GM12892 (cell line): ENCODE measurements around the gene ZNF668.

Experiments
- DNase-seq: peaks from one replicate; pipeline ENCODE4 v3.0.0; 2011; ENCODE audit not compliant: insufficient read length
- FAIRE-seq: peaks from 2 replicates; lab custom pipeline; 2011; peaks lifted over from hg19 to GRCh38; lab: Jason Lieb, UNC
- POLR2A ChIP-seq: IDR thresholded peaks from 2 replicates; pipeline ENCODE4 v1.6.1; 2011; ENCODE audit warnings: low read depth, low read length, control low read depth
- POLR2AphosphoS5 ChIP-seq: IDR thresholded peaks from 2 replicates; pipeline ENCODE4 v1.6.1; 2011; ENCODE audit warnings: low read depth, low read length, control low read depth
- TAF1 ChIP-seq: IDR thresholded peaks from 2 replicates; pipeline ENCODE4 v1.6.1; 2011; ENCODE audit warnings: low read depth, mild to moderate bottlenecking, control low read depth, low read length, borderline replicate concordance

The ZNF668 gene

GRCh38 chr16:31085873-31086628, 12.0 kb upstream of the ZNF668 start:
- TF ChIP-seq POLR2A (no peak), TAF1 (no peak), POLR2AphosphoS5 (no peak)
- DNase-seq (no peak), FAIRE-seq (no peak)

DNA sequence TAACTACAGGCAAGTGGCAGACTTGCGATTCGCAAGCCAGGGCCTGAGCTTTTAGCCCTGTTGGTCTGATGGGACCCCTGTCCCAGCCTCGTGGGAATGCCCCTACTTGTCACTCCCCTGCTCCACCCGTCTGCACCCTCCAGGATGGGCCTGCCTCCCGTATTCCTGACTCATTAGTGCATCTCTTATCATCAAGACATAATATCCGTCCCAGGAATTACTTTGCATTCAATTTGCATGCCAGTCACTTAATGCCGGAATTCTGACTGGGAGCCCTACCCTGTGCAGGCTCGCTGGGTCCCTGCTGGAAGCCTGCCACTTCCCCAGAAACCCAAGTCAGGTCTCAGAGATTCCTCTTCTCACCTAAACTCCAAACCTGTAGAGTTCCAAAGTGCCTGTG, 11.4 kb upstream of the ZNF668 start:
- no peak for DNase-seq
- TF ChIP-seq POLR2A (no peak), TAF1 (no peak), POLR2AphosphoS5 (no peak)
- FAIRE-seq: no peak

DNA sequence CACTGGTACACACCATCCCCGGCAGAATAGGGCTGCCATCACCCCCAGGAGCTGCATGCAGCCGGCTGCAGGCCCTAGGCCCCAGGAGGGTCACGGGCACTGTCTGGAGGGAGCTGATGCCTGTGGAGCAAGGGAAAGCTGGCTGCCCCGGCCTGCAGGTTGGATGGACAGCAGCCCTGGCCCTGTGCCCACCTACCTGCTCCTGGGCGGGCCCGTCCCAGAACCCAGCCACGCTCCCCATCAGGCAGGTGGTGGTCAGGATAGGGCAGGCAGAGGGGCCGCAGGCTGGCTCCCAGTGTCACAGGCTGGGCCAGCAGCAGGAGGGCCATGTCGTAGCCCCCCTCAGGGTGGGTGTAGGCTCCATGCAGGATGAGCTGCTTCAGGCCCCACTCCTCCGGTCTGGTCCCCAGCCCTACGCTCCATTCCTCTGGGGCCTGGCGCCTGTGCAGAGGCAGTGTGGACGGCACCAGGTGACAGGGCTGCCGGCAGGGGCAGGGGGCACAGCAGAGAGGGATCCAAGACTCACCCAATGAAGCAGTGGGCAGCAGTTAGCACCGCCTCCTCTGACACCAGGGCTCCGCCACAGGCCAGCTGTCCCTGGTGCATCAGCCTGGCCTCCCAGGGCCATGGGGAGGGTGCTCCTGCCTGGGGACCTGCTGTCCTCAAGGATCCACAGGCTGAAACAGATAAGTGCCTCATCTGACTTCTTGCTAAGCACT, 10.7 kb upstream of the ZNF668 start:
- FAIRE-seq (no peak), DNase-seq (no peak)
- TF ChIP-seq TAF1 (no peak), POLR2A (no peak), POLR2AphosphoS5 (no peak)

DNA sequence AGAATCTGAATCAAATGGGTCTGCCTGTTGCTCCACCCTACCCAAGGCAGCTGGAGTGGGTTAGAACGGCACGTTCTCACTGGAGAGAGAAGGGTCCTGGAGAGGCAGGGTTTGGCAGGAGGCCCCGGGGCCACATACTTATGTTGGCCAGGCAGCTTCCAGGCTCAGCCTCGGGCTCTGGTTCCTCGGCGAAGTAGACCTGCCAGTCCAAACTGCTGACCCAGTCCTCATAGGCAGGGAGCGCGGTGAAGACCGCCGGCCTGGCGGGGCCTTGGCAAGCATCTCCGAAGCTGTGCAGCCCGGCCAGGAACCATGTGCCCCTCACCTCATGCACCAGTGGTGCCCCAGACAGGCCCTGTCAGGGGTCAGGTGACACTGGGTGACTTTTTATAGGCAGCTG, 9.9 kb upstream of the ZNF668 start:
- 0 out of 2 replicates have a peak, but pooled peaks have one; percentile 3 for TF ChIP-seq POLR2A
- no peak for TF ChIP-seq POLR2AphosphoS5
- FAIRE-seq (no peak), DNase-seq (no peak)

DNA sequence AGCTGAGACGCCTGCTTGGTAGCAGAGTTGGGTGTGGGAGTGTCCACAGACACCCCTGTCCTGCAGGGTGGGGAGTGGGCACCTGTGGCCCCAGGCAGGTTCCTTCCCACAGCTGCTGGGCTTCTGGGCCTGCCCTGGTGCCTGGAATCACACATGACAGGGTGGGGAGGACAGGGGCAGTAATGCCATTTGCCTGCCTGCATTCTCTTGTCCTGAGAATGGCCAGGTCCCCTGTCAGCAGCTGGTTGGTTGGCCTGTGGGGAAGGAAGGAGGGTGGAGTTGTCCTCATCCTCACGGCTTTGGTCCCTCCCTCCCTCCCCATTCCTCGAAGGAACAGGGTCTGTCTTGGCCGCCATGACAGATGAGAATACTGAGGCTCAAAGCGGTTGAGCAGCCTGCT, 9.5 kb upstream of the ZNF668 start:
- DNase-seq: no peak
- no peak for FAIRE-seq
- no peak for TF ChIP-seq POLR2AphosphoS5
- TF ChIP-seq POLR2A: no peak
- no peak for TF ChIP-seq TAF1

- TF ChIP-seq TAF1 (no peak), POLR2A (no peak; the same call in 1 of the 2 replicates), POLR2AphosphoS5 (no peak)
- DNase-seq (peak; percentile 3), FAIRE-seq (no peak)
These were observed 9.0 kb upstream of the ZNF668 start for GRCh38 chr16:31083081-31083480.

DNA sequence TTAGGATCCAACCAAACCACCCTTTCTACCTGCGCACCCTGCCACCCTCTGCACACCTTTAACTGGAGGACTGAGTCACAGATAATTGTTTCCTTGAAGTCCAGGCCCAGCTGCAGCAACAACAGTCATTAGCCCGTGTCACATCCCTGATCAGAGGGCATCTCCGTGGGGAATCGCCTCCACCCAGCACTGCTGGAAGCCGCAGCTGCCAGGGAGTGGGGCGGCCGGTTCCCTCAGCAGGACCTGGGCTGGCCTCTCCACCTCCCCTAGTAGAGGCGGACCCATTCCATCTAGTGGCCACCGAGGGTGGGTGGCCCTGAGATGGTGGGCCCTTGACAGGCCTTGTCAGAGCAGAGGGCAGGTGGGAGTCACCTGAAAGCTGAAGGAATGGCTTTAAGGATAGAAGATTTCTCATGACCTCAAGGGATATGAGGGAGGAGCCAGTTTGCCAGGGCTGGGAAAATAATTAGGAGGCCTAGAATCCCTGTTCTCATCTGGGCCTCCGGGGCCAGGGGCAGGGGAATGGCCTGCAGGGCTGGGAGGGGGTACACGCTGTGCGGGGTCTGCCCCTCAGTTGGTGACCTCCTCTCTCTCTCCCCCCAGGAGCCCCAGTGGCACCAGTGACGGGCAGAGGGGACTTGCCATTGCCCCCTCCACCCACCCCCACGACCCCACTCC, 8.5 kb upstream of the ZNF668 start:
- FAIRE-seq (no peak), DNase-seq (peak; percentile 11)
- TF ChIP-seq POLR2A: no peak
- no peak for TF ChIP-seq TAF1
- no peak for TF ChIP-seq POLR2AphosphoS5

- DNase-seq: peak; percentile 18
- no peak for FAIRE-seq
- no peak for TF ChIP-seq TAF1
- TF ChIP-seq POLR2A: no peak
- no peak for TF ChIP-seq POLR2AphosphoS5
These were observed 7.7 kb upstream of the ZNF668 start for GRCh38 chr16:31081428-31082351.

- no peak for FAIRE-seq
- no peak for TF ChIP-seq TAF1
- 0 out of 2 replicates have a peak, but pooled peaks have one; percentile 12 for TF ChIP-seq POLR2A
- no peak for TF ChIP-seq POLR2AphosphoS5
- peak; percentile 14 for DNase-seq
These were observed 6.8 kb upstream of the ZNF668 start for GRCh38 chr16:31080756-31081419.

DNA sequence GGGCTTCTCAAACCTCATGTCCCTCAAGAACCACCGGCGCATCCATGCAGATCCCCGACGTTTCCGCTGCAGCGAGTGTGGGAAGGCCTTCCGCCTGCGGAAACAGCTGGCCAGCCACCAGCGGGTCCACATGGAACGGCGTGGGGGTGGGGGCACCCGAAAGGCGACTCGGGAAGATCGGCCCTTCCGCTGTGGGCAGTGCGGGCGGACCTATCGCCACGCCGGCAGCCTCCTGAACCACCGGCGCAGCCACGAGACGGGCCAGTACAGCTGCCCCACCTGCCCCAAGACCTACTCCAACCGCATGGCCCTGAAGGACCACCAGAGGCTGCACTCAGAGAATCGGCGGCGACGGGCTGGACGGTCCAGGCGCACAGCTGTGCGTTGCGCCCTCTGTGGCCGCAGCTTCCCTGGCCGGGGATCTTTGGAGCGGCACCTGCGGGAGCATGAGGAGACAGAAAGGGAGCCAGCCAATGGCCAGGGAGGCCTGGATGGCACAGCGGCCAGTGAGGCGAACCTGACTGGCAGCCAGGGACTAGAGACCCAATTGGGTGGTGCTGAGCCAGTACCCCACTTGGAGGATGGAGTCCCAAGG, 6.1 kb upstream of the ZNF668 start:
- DNase-seq (peak; percentile 18), FAIRE-seq (no peak)
- TF ChIP-seq POLR2A (no peak), POLR2AphosphoS5 (no peak), TAF1 (no peak)
